HTERT RPE-1 (cell line): ENCODE results near the gene SPC24.
"Not testable (repeated sequence)": the region's sequence is repeated elsewhere in the genome, so short reads cannot be mapped to it uniquely, and the experiment has no call there.

Experiments
- in situ Hi-C: fragments of 300-500 bp; cut with MboI; formaldehyde crosslinking; loops from 4 replicates; pipeline ENCODE4 v1.14.3; 2020; ENCODE audit warnings: low sequenced_read_pairs

SPC24 gene

GRCh38 chr19:11098327-11098726 lies 57.3 kb downstream of the SPC24 start:
- in situ Hi-C loops = no loop called here

- in situ Hi-C loops = not testable (repeated sequence)
These were observed 58.2 kb downstream of the SPC24 start for GRCh38 chr19:11097367-11097766.

GRCh38 chr19:11096210-11096841 lies 59.3 kb downstream of the SPC24 start:
- in situ Hi-C loops = no loop called here
